GM12801 (cell line): Measurements from ENCODE around the gene MEF2B.

Experiments
- CTCF ChIP-seq: IDR thresholded peaks from one replicate; pipeline ENCODE4 v1.5.1; 2011; ENCODE audit warnings: control low read depth; ENCODE audit not compliant: insufficient read length; ENCODE audit errors: extremely low read depth

MEF2B gene

GRCh38 chr19:19123386-19123785, 46.7 kb downstream of the MEF2B start:
- TF ChIP-seq CTCF, result no peak

GRCh38 chr19:19122902-19123301, 47.2 kb downstream of the MEF2B start:
- TF ChIP-seq CTCF, result no peak

- TF ChIP-seq CTCF, result no peak
Observed at GRCh38 chr19:19121371-19121770, 48.7 kb downstream of the MEF2B start.

GRCh38 chr19:19120308-19121231, 49.5 kb downstream of the MEF2B start:
- no peak for TF ChIP-seq CTCF

GRCh38 chr19:19119325-19120237, 50.5 kb downstream of the MEF2B start:
- no peak for TF ChIP-seq CTCF

- no peak for TF ChIP-seq CTCF
Observed at GRCh38 chr19:19115954-19116353, 54.1 kb downstream of the MEF2B start.

- no peak for TF ChIP-seq CTCF
Observed at GRCh38 chr19:19113040-19113626, 56.9 kb downstream of the MEF2B start.
